Measurements from ENCODE around the gene RNF144A. TPM values are rescaled to one million over a fixed set of nuclear protein-coding genes. Genes with fewer than 3 reads are reported as not detected.

Gene RNF144A
- total and polyA plus RNA-seq, 2 donors (not counting 1 experiment from before 2014, with no cell fraction given) = 1.2 to 1.6 TPM

DNA sequence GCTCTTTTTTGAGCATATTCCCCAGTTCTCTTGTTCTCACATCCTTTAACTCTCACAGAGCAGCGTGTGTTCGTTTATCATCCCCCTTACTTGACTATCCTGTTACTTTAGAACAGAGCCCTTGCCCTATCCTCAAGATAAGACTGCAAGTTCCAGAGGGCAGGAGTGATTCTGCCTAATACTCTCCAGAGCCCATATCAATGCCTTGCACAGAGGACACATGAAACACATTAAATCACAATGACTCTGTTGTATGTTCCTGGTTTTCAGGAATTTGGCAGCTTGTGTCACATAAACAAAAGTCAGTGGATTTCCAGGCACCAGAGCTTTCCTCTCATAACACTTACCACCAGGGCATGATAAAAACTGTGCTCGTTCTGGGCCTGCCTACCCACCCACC lies 156.7 kb downstream of the RNF144A start:
- DNase-seq (no peak), ATAC-seq (ENCODE audit: low read depth) (no peak)
- H3K4me3 ChIP-seq (ENCODE audit: control extremely low read depth in 1 of 5, extremely low read depth in 1 of 5, insufficient read depth in 1 of 5, low read depth in 2 of 5, low read length in 4 of 5) = no peak overlapping the region
- intact Hi-C loops (cut with micrococcal nuclease) = no loop called here
- TF ChIP-seq CTCF (IDR thresholded peaks at IDR 0.05) (no peak), EZH2 (IDR thresholded peaks at IDR 0.05; ENCODE audit: borderline replicate concordance, insufficient read depth, low read depth, low read length, poor library complexity, severe bottlenecking) (no peak)
- H3K27ac ChIP-seq (ENCODE audit: low read length in 2 of 2) = no peak overlapping the region
- ChIA-PET POLR2A (no interaction called here), CTCF (no interaction called here)
- no peak overlapping the region for H2AFZ ChIP-seq (ENCODE audit: insufficient read depth, low read depth, low read length, poor library complexity, severe bottlenecking)
- no peaks in the 10 kb centered on the region for H3K36me3 ChIP-seq (replicated peaks in 1 of 2; ENCODE audit: control extremely low read depth in 1 of 2, control insufficient read depth in 1 of 2, extremely low read depth in 1 of 2, insufficient read depth in 2 of 2, low read length in 1 of 2)
- Mint-ChIP-seq H3K4me3 (no peak overlapping the region), H3K27me3 (peaks cover 12% of the 10 kb centered on the region), H3K4me1 (no peaks in the 10 kb centered on the region), H3K9me3 (ENCODE audit: insufficient read depth) (peaks cover 4% of the 10 kb centered on the region), H3K27ac (no peak overlapping the region)
- no peaks in the 10 kb centered on the region for H3K4me1 ChIP-seq (ENCODE audit: control insufficient read depth in 2 of 2, insufficient read depth in 2 of 2, low read length in 2 of 2)
- 84% methylated on average over 3 of the region's 3 CpGs for WGBS (ENCODE audit: insufficient coverage)
- no peaks in the 10 kb centered on the region for H4K20me1 ChIP-seq (ENCODE audit: control insufficient read depth, insufficient read depth, low read length, poor library complexity, severe bottlenecking)
- no peak overlapping the region for H3K4me2 ChIP-seq (replicated peaks; ENCODE audit: low read depth, low read length, poor library complexity, severe bottlenecking)
- H3K9ac ChIP-seq (ENCODE audit: low read length) = no peak overlapping the region
- H3K9me3 ChIP-seq (ENCODE audit: control extremely low read depth in 1 of 3, control insufficient read depth in 2 of 3, insufficient read depth in 1 of 3, low read length in 2 of 3) = peaks cover 0 to 4% (median 0%) of the 10 kb centered on the region in 3 donors
- H3K79me2 ChIP-seq (ENCODE audit: control insufficient read depth, insufficient read depth, low read length) = no peaks in the 10 kb centered on the region
- no peaks in the 10 kb centered on the region for H3K27me3 ChIP-seq (replicated peaks in 1 of 4; ENCODE audit: control extremely low read depth in 1 of 4, control insufficient read depth in 3 of 4, insufficient read depth in 4 of 4, low read length in 3 of 4)

GRCh38 chr2:7075834-7076233 lies 158.6 kb downstream of the RNF144A start:
- no peaks in the 10 kb centered on the region for H3K4me1 Mint-ChIP-seq

More at GRCh38 chr2:7075834-7076233, 158.6 kb downstream of the RNF144A start:
- peaks cover 4% of the 10 kb centered on the region for H3K9me3 Mint-ChIP-seq (ENCODE audit: insufficient read depth)
- Histone ChIP-seq H3K36me3 (replicated peaks in 1 of 2; ENCODE audit: control extremely low read depth in 1 of 2, control insufficient read depth in 1 of 2, extremely low read depth in 1 of 2, insufficient read depth in 2 of 2, low read length in 1 of 2) (no peaks in the 10 kb centered on the region), H4K20me1 (ENCODE audit: control insufficient read depth, insufficient read depth, low read length, poor library complexity, severe bottlenecking) (no peaks in the 10 kb centered on the region), H3K9ac (ENCODE audit: low read length) (no peak overlapping the region), H2AFZ (ENCODE audit: insufficient read depth, low read depth, low read length, poor library complexity, severe bottlenecking) (no peak overlapping the region), H3K4me2 (replicated peaks; ENCODE audit: low read depth, low read length, poor library complexity, severe bottlenecking) (no peak overlapping the region), H3K9me3 (ENCODE audit: control extremely low read depth in 1 of 3, control insufficient read depth in 2 of 3, insufficient read depth in 1 of 3, low read length in 2 of 3) (peaks cover 0 to 4% (median 0%) of the 10 kb centered on the region in 3 donors), H3K4me1 (ENCODE audit: control insufficient read depth in 2 of 2, insufficient read depth in 2 of 2, low read length in 2 of 2) (no peaks in the 10 kb centered on the region), H3K79me2 (ENCODE audit: control insufficient read depth, insufficient read depth, low read length) (no peaks in the 10 kb centered on the region), H3K27me3 (replicated peaks in 1 of 4; ENCODE audit: control extremely low read depth in 1 of 4, control insufficient read depth in 3 of 4, insufficient read depth in 4 of 4, low read length in 3 of 4) (no peaks in the 10 kb centered on the region), H3K27ac (ENCODE audit: low read length in 2 of 2) (no peak overlapping the region), H3K4me3 (ENCODE audit: control extremely low read depth in 1 of 5, extremely low read depth in 1 of 5, insufficient read depth in 1 of 5, low read depth in 2 of 5, low read length in 4 of 5) (no peak overlapping the region)
- ATAC-seq (ENCODE audit: low read depth) = no peak
- TF ChIP-seq CTCF (IDR thresholded peaks at IDR 0.05) = no peak
- no peak for TF ChIP-seq EZH2 (IDR thresholded peaks at IDR 0.05; ENCODE audit: borderline replicate concordance, insufficient read depth, low read depth, low read length, poor library complexity, severe bottlenecking)
- intact Hi-C loops (cut with micrococcal nuclease) = no loop called here
- H3K27ac Mint-ChIP-seq = no peak overlapping the region
- DNase-seq = no peak
- no peak overlapping the region for H3K4me3 Mint-ChIP-seq
- CTCF ChIA-PET = interaction anchor here (1.1 kb wide), 1 partner anchor 9 kb away, joined by 3 read pairs; no protein-coding TSS in a partner anchor
- peaks cover 4% of the 10 kb centered on the region for H3K27me3 Mint-ChIP-seq
- WGBS (ENCODE audit: insufficient coverage) = 100% methylated on average over 1 of the region's 1 CpG
- POLR2A ChIA-PET = no interaction called here
